GM12874 (cell line): Measurements from ENCODE around the gene PALM.

ENCODE experiments used
- CTCF ChIP-seq: IDR thresholded peaks from 2 replicates; pipeline ENCODE4 v1.5.1; 2011; ENCODE audit warnings: low read depth, mild to moderate bottlenecking, control low read depth, low read length, moderate library complexity; ENCODE audit not compliant: insufficient read depth

PALM gene

GRCh38 chr19:664913-665443 lies 43.8 kb upstream of the PALM start:
- peak; percentile 92 for TF ChIP-seq CTCF

GRCh38 chr19:670609-671075 lies 38.1 kb upstream of the PALM start:
- TF ChIP-seq CTCF, result peak; percentile 28; the same call in 1 of the 2 replicates

GRCh38 chr19:674282-675151 lies 34.2 kb upstream of the PALM start:
- no peak for TF ChIP-seq CTCF

- no peak for TF ChIP-seq CTCF
Observed at GRCh38 chr19:676007-676338, 32.8 kb upstream of the PALM start.

GRCh38 chr19:676339-677105 lies 32.2 kb upstream of the PALM start, which contains the start of gene FSTL3:
FSTL3 (plus strand) TSS chr19:676392; CDS start chr19:676424, 32 bp downstream.
- TF ChIP-seq CTCF, result no peak

GRCh38 chr19:677201-677600 lies 31.5 kb upstream of the PALM start:
- no peak for TF ChIP-seq CTCF
